OCI-LY1 (cell line): Measurements from ENCODE around the gene KCNK16.

Source experiments
- H2AFZ ChIP-seq: fragments of 200-600 bp; sonication (generic), shearing (Covaris generic); 2 replicates; pipeline ENCODE4 v1.6.0; 2014; ENCODE audit warnings: antibody characterized with exemption, mild to moderate bottlenecking, low read length
- H3F3A ChIP-seq: fragments of 200-600 bp; sonication (generic), shearing (Covaris generic); 2 replicates; pipeline ENCODE4 v1.6.0; 2014; ENCODE audit warnings: mild to moderate bottlenecking, antibody characterized with exemption, low read length, moderate library complexity; ENCODE audit not compliant: insufficient read depth
- H3K27ac ChIP-seq: fragments of 200-600 bp; sonication (generic); 2 replicates; pipeline ENCODE4 v1.5.1; 2014; ENCODE audit warnings: low read length, mixed run types, mild to moderate bottlenecking, low read depth; ENCODE audit not compliant: poor library complexity, severe bottlenecking
- H3K27me3 ChIP-seq: fragments of 200-600 bp; sonication (generic); 2 replicates; pipeline ENCODE4 v1.6.0; 2014; ENCODE audit warnings: antibody characterized with exemption, mild to moderate bottlenecking, low read length, moderate library complexity; ENCODE audit not compliant: insufficient read depth
- H3K36me3 ChIP-seq: fragments of 200-600 bp; sonication (generic); 2 replicates; pipeline ENCODE4 v1.6.1; 2014; ENCODE audit warnings: mild to moderate bottlenecking, antibody characterized with exemption, low read length, moderate library complexity, mixed read lengths; ENCODE audit not compliant: insufficient read depth
- H3K4me1 ChIP-seq: fragments of 200-600 bp; sonication (generic); 2 replicates; pipeline ENCODE4 v1.5.1; 2014; ENCODE audit warnings: mild to moderate bottlenecking, low read length, moderate library complexity; ENCODE audit not compliant: insufficient read depth, severe bottlenecking
- H3K4me2 ChIP-seq: fragments of 200-600 bp; sonication (generic), shearing (Covaris generic); 2 replicates; pipeline ENCODE4 v1.6.1; 2014; ENCODE audit warnings: low read length
- H3K4me3 ChIP-seq: fragments of 200-600 bp; sonication (generic); 2 replicates; pipeline ENCODE4 v1.5.1; 2014; ENCODE audit warnings: low read length, low read depth, mild to moderate bottlenecking, mixed read lengths; ENCODE audit not compliant: poor library complexity, severe bottlenecking
- H3K79me2 ChIP-seq: fragments of 200-600 bp; shearing (Covaris generic); 2 replicates; pipeline ENCODE4 v1.6.1; 2016; ENCODE audit warnings: mixed run types, low read length, mixed read lengths; ENCODE audit not compliant: insufficient read depth
- H3K9ac ChIP-seq: fragments of 200-600 bp; sonication (generic), shearing (Covaris generic); 2 replicates; pipeline ENCODE4 v1.6.1; 2014; ENCODE audit warnings: mild to moderate bottlenecking, low read length, mixed read lengths
- H3K9me2 ChIP-seq: fragments of 200-600 bp; sonication (generic), shearing (Covaris generic); 2 replicates; pipeline ENCODE4 v1.6.1; 2014; ENCODE audit warnings: low read depth, mild to moderate bottlenecking, low read length, mixed read lengths
- H3K9me3 ChIP-seq: fragments of 200-600 bp; shearing (Covaris generic); 2 replicates; pipeline ENCODE4 v1.6.1; 2014; ENCODE audit warnings: low read length, mixed read lengths
- H4K20me1 ChIP-seq: fragments of 200-600 bp; sonication (generic), shearing (Covaris generic); 2 replicates; pipeline ENCODE4 v1.6.0; 2016; ENCODE audit warnings: mild to moderate bottlenecking, low read length; ENCODE audit not compliant: insufficient read depth
- EZH2 ChIP-seq: fragments of 200-600 bp; sonication (generic), shearing (Covaris generic); IDR thresholded peaks from 2 replicates; pipeline ENCODE4 v1.8.0; 2017; ENCODE audit warnings: borderline replicate concordance, mixed run types, mild to moderate bottlenecking, antibody characterized with exemption, low read length, moderate library complexity, mixed read lengths
- TF ChIP-seq, protein P1 (sequence below): fragments of 200-600 bp; sonication (generic), shearing (Covaris generic); IDR thresholded peaks from 2 replicates; pipeline ENCODE4 v1.5.1; 2017; ENCODE audit warnings: mild to moderate bottlenecking, antibody characterized with exemption, low read length, moderate library complexity, mixed read lengths

The KCNK16 gene

DNA sequence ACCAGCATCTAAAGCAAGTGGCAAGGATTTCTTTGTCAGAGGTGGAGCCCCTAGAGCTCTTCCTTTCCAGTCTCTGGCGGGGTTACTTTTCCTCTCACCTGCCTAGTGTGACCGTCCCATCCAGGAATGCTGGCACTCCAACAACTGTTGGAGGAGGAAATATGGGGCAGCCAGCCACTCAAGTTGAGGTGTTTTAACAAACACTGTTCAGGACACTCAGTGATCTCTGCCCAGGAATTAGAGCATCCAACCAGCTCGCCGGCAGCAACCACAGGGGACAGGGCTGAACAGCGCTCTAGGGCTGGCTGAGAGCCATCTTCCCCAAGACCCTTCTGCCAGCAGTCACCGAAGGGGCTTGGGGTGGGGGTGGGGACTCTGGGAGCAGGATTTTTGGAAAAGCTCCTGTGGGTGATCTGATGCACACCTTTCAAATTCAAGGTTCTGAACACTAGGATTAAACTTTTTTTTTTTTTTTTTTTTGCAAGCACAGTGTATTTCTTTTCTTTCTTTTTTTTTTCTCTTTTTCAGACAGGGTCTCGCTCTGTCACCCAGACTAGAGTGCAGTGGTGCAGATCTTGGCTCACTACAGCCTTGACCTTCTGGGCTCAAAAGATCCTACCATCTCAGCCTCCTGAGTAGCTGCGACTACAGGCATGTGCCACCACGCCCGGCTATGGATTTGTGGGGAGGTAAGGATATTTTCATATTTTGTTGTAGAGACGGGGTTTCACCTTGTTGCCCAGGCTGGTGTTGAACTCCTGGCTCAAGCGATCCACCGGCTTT, 28.4 kb upstream of the KCNK16 start:
- no peak overlapping the region for H3K4me3 ChIP-seq
- H3F3A ChIP-seq: no peaks in the 10 kb centered on the region
- no peak overlapping the region for H3K4me2 ChIP-seq
- H4K20me1 ChIP-seq: no peaks in the 10 kb centered on the region
- H3K4me1 ChIP-seq: no peaks in the 10 kb centered on the region
- no peaks in the 10 kb centered on the region for H3K27me3 ChIP-seq
- H3K79me2 ChIP-seq: no peaks in the 10 kb centered on the region
- no peaks in the 10 kb centered on the region for H3K9me3 ChIP-seq
- no peaks in the 10 kb centered on the region for H3K36me3 ChIP-seq
- no peaks in the 10 kb centered on the region for H3K9me2 ChIP-seq
- TF ChIP-seq, protein P1, sequence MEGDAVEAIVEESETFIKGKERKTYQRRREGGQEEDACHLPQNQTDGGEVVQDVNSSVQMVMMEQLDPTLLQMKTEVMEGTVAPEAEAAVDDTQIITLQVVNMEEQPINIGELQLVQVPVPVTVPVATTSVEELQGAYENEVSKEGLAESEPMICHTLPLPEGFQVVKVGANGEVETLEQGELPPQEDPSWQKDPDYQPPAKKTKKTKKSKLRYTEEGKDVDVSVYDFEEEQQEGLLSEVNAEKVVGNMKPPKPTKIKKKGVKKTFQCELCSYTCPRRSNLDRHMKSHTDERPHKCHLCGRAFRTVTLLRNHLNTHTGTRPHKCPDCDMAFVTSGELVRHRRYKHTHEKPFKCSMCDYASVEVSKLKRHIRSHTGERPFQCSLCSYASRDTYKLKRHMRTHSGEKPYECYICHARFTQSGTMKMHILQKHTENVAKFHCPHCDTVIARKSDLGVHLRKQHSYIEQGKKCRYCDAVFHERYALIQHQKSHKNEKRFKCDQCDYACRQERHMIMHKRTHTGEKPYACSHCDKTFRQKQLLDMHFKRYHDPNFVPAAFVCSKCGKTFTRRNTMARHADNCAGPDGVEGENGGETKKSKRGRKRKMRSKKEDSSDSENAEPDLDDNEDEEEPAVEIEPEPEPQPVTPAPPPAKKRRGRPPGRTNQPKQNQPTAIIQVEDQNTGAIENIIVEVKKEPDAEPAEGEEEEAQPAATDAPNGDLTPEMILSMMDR: no peak
- TF ChIP-seq EZH2: no peak
- H3K27ac ChIP-seq: no peak overlapping the region
- H2AFZ ChIP-seq: no peak overlapping the region
- H3K9ac ChIP-seq: no peak overlapping the region

DNA sequence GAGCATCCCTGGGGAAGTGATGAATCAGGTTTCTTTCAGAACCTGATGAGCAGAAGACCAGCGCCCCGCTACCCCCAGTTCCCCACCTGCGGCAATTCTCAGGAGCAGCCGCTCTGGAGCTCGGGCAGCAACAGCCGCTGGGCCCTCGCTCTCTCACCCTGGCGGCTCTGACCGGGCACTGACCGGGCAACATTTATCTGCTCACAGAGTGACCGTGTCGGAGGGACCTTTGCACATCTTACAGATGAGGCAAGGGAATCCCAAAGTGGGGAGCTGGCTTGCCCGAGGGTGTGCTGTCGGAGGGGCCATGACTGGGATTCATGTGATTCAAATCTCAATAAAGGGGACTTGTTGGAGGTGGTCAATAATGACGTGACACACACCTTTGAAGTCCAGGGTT, 26.2 kb upstream of the KCNK16 start:
- Histone ChIP-seq H3K27me3 (no peaks in the 10 kb centered on the region), H2AFZ (no peak overlapping the region), H3K27ac (no peak overlapping the region), H3K4me3 (no peak overlapping the region), H3K9me2 (no peaks in the 10 kb centered on the region), H4K20me1 (no peaks in the 10 kb centered on the region), H3F3A (no peaks in the 10 kb centered on the region), H3K79me2 (no peaks in the 10 kb centered on the region), H3K36me3 (no peaks in the 10 kb centered on the region; the same call in 1 of the 2 replicates), H3K4me1 (no peaks in the 10 kb centered on the region), H3K9ac (no peak overlapping the region), H3K9me3 (no peaks in the 10 kb centered on the region), H3K4me2 (no peak overlapping the region)
- TF ChIP-seq, protein P1: no peak
- TF ChIP-seq EZH2: no peak

DNA sequence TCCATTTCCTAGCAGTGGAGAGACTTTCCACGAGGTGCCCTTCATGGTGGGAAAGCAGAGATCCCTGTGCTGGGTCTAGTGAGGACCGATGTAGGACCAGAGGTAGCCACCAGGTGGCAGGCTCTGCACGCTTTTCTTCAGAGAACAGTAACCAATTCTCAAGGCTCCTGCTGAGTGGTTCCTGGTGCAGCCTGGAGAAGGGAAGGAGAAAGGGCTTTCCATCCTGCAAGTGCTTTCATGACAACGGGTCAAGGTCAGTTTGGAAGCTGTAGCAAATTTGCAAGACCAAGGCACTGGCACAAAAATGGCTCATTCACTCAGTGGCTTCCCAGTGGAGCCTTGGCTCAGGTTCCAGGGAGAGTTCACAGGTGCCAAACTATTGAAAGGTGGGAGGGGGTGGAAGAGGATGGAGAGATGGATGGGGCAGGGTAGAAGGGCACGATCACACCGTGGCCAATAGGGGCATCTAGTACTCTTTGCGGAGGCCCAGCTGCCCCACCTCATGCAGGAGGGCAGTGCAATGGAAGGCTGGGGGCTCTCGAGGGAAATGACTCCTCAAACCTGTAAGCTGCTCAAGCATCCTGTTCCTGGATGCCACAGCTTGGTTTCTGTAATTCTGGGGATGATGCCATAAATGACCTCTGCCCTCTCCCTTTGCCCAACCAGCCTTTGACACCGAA, 25.5 kb upstream of the KCNK16 start:
- no peak overlapping the region for H3K27ac ChIP-seq
- no peak overlapping the region for H2AFZ ChIP-seq
- H3K79me2 ChIP-seq: no peaks in the 10 kb centered on the region
- no peaks in the 10 kb centered on the region for H3K4me1 ChIP-seq
- H3K9me2 ChIP-seq: no peaks in the 10 kb centered on the region
- H3K4me3 ChIP-seq: no peak overlapping the region
- no peak overlapping the region for H3K9ac ChIP-seq
- no peaks in the 10 kb centered on the region for H3K27me3 ChIP-seq
- H3K36me3 ChIP-seq: no peaks in the 10 kb centered on the region; the same call in 1 of the 2 replicates
- TF ChIP-seq EZH2: no peak
- TF ChIP-seq, protein P1: peak; percentile 75
- no peaks in the 10 kb centered on the region for H3K9me3 ChIP-seq
- no peaks in the 10 kb centered on the region for H4K20me1 ChIP-seq
- H3F3A ChIP-seq: no peaks in the 10 kb centered on the region
- H3K4me2 ChIP-seq: no peak overlapping the region
